ENCODE data around the gene UBQLN4. TPM values are rescaled to one million over a fixed set of nuclear protein-coding genes. Genes with fewer than 3 reads are reported as not detected.

The UBQLN4 gene
- polyA plus RNA-seq, 1 of the 3 experiments (the other 2 are of a cell fraction), result 37.0 TPM

GRCh38 chr1:156052862-156053767 is 483 bp downstream of the UBQLN4 start (continued):
- no peak for TF ChIP-seq ZBTB33 (IDR thresholded peaks at IDR 0.05; ENCODE audit: borderline replicate concordance, low read depth)
- TF ChIP-seq USF2 (IDR thresholded peaks at IDR 0.05; ENCODE audit: borderline replicate concordance, low read depth, low read length), result no peak
- TF ChIP-seq SIN3A (IDR thresholded peaks at IDR 0.05; ENCODE audit: borderline replicate concordance, low read depth, low read length), result no peak
- no peak for TF ChIP-seq JUND (IDR thresholded peaks at IDR 0.05)
- TF ChIP-seq FOXJ3 (CRISPR knock-in tag; IDR thresholded peaks at IDR 0.05), result no peak
- no peak for TF ChIP-seq NRF1 (IDR thresholded peaks at IDR 0.05; ENCODE audit: low read depth, low read length)
- TF ChIP-seq TEAD4 (IDR thresholded peaks at IDR 0.05; ENCODE audit: borderline replicate concordance, insufficient read depth), result no peak
- TF ChIP-seq MXI1 (IDR thresholded peaks at IDR 0.05; ENCODE audit: low read depth, low read length), result peak; percentile 73
- TF ChIP-seq SMC3 (IDR thresholded peaks at IDR 0.05; ENCODE audit: low read depth, low read length), result no peak
- no peak for TF ChIP-seq EZH2phosphoT487 (IDR thresholded peaks at IDR 0.05; ENCODE audit: borderline replicate concordance, low read depth)

GRCh38 chr1:156051011-156051725 is 2.4 kb downstream of the UBQLN4 start:
- POLR2A ChIA-PET, result interaction anchor here (1.4 kb wide), 1 partner anchor 110 kb away, joined by 5 read pairs; no protein-coding TSS in a partner anchor
- peaks cover 6% of the 10 kb centered on the region for H3F3A ChIP-seq (replicated peaks; ENCODE audit: insufficient read depth)
- no peak overlapping the region for H3K4me3 ChIP-seq (ENCODE audit: low read depth in 2 of 2, low read length in 1 of 2)
- no peak overlapping the region for H3K9ac ChIP-seq
- no peaks in the 10 kb centered on the region for H3K9me2 ChIP-seq
- H4K20me1 ChIP-seq (ENCODE audit: insufficient read depth), result peaks cover 8% of the 10 kb centered on the region
- H3K79me2 ChIP-seq (ENCODE audit: insufficient read depth), result peaks cover 37% of the 10 kb centered on the region
- H3K27ac ChIP-seq (ENCODE audit: low read depth in 2 of 2, low read length in 1 of 2), result no peak overlapping the region
- no peaks in the 10 kb centered on the region for H3K27me3 ChIP-seq (ENCODE audit: insufficient read depth)
- H3K9me3 ChIP-seq, result no peaks in the 10 kb centered on the region
- DNase-seq, result no peak
- CTCF ChIA-PET, result interaction anchor here (0.8 to 3.7 kb wide), 4 partner anchors 15 to 46 kb away, joined by 3 to 13 read pairs (median 7); partner anchors contain the start of gene SSR2
- peaks cover 6 to 17% of the 10 kb centered on the region in 2 experiments; a peak in 3 of 4 replicates for H3K4me1 ChIP-seq (ENCODE audit: control insufficient read depth in 1 of 2, insufficient read depth in 2 of 2, low read depth in 1 of 2, low read length in 1 of 2)
- H3K4me2 ChIP-seq, result no peak overlapping the region
- 82% methylated on average over 6 of the region's 7 CpGs for WGBS (ENCODE audit: low lambda C conversion rate)
- peaks cover 20 to 41% of the 10 kb centered on the region in 2 experiments for H3K36me3 ChIP-seq (replicated peaks in 1 of 2; ENCODE audit: control insufficient read depth in 1 of 2, insufficient read depth in 2 of 2, low read length in 1 of 2)
- H2AFZ ChIP-seq (ENCODE audit: low read depth), result no peak overlapping the region
- no peak for TF ChIP-seq POLR2AphosphoS5 (IDR thresholded peaks at IDR 0.05; ENCODE audit: low read depth, low read length)
- no peak for TF ChIP-seq CHD2 (IDR thresholded peaks at IDR 0.05; ENCODE audit: low read length, partially characterized antibody)
- TF ChIP-seq TEAD4 (IDR thresholded peaks at IDR 0.05; ENCODE audit: borderline replicate concordance, insufficient read depth), result no peak
- TF ChIP-seq RAD21 (IDR thresholded peaks at IDR 0.05; ENCODE audit: low read length), result no peak
- no peak for TF ChIP-seq YY1 (IDR thresholded peaks at IDR 0.05; ENCODE audit: low read depth)
- no peak for TF ChIP-seq RFX5 (IDR thresholded peaks at IDR 0.05; ENCODE audit: low read length)
- TF ChIP-seq FOXM1 (IDR thresholded peaks at IDR 0.05; ENCODE audit: low read depth), result no peak
- no peak for TF ChIP-seq ZBTB33 (IDR thresholded peaks at IDR 0.05; ENCODE audit: borderline replicate concordance, low read depth)
- TF ChIP-seq ELF1 (IDR thresholded peaks at IDR 0.05), result no peak
- no peak for TF ChIP-seq MXI1 (IDR thresholded peaks at IDR 0.05; ENCODE audit: low read depth, low read length)
- TF ChIP-seq MEF2A (IDR thresholded peaks at IDR 0.05; ENCODE audit: borderline replicate concordance, low read depth), result no peak
- TF ChIP-seq GATA2 (CRISPR knock-in tag; IDR thresholded peaks at IDR 0.05), result no peak
- TF ChIP-seq FOSL2 (IDR thresholded peaks at IDR 0.05; ENCODE audit: borderline replicate concordance, low read depth), result no peak
- TF ChIP-seq USF2 (IDR thresholded peaks at IDR 0.05; ENCODE audit: borderline replicate concordance, low read depth, low read length), result no peak
- no peak for TF ChIP-seq FOXJ3 (CRISPR knock-in tag; IDR thresholded peaks at IDR 0.05)
- TF ChIP-seq GABPA (IDR thresholded peaks at IDR 0.05; ENCODE audit: low read depth), result no peak
- TF ChIP-seq IRF3 (IDR thresholded peaks at IDR 0.05; ENCODE audit: low read depth, low read length), result no peak
